ENCODE measurements around the gene UROS. TPM values are rescaled to one million over a fixed set of nuclear protein-coding genes. Genes with fewer than 3 reads are reported as not detected.

UROS gene
- polyA plus RNA-seq, 4 donors: 32.5 to 51.9 (median 38.5) TPM

- no peak for FAIRE-seq
- 87 to 92% (median 92%) methylated on average over 14 of the region's 14 CpGs for WGBS, 3 donors
- peaks cover 8 to 55% (median 9%) of the 10 kb centered on the region in 3 donors for H3K36me3 ChIP-seq (ENCODE audit: control insufficient read depth in 3 of 3, insufficient read depth in 2 of 3, low read depth in 1 of 3, low read length in 3 of 3)
- DNase-seq: no peak
- no peaks in the 10 kb centered on the region for H3K9me3 ChIP-seq (ENCODE audit: control insufficient read depth in 2 of 2, insufficient read depth in 1 of 2, low read depth in 1 of 2, low read length in 1 of 2)
- H3K27ac ChIP-seq (ENCODE audit: low read depth in 1 of 3, low read length in 2 of 3): no peak overlapping the region
- no peak overlapping the region for H3K4me3 ChIP-seq (ENCODE audit: low read depth in 1 of 3, low read length in 3 of 3)
- H3K27me3 ChIP-seq (ENCODE audit: control insufficient read depth in 3 of 3, insufficient read depth in 3 of 3, low read length in 3 of 3): no peaks in the 10 kb centered on the region
- H3K4me1 ChIP-seq (ENCODE audit: control insufficient read depth in 3 of 3, insufficient read depth in 2 of 3, low read depth in 1 of 3, low read length in 2 of 3): no peaks in the 10 kb centered on the region
These were observed 30.4 kb downstream of the UROS start for GRCh38 chr10:125792342-125793300.

- no peak overlapping the region for H3K4me3 ChIP-seq (ENCODE audit: low read depth in 1 of 3, low read length in 3 of 3)
- DNase-seq (peak in 1 of 2 donors; percentile 4), FAIRE-seq (no peak)
- H3K4me1 ChIP-seq (ENCODE audit: control insufficient read depth in 3 of 3, insufficient read depth in 2 of 3, low read depth in 1 of 3, low read length in 2 of 3): no peaks in the 10 kb centered on the region
- H3K27ac ChIP-seq (ENCODE audit: low read depth in 1 of 3, low read length in 2 of 3): no peak overlapping the region
- WGBS, 3 donors: 86 to 93% (median 87%) methylated on average over 17 of the region's 17 CpGs
- H3K27me3 ChIP-seq (ENCODE audit: control insufficient read depth in 3 of 3, insufficient read depth in 3 of 3, low read length in 3 of 3): no peaks in the 10 kb centered on the region
- peaks cover 5 to 37% (median 6%) of the 10 kb centered on the region in 3 donors for H3K36me3 ChIP-seq (ENCODE audit: control insufficient read depth in 3 of 3, insufficient read depth in 2 of 3, low read depth in 1 of 3, low read length in 3 of 3)
- H3K9me3 ChIP-seq (ENCODE audit: control insufficient read depth in 2 of 2, insufficient read depth in 1 of 2, low read depth in 1 of 2, low read length in 1 of 2): no peaks in the 10 kb centered on the region
These were observed 34.7 kb downstream of the UROS start for GRCh38 chr10:125788156-125789034.

- 69 to 79% (median 75%) methylated on average over 9 of the region's 9 CpGs for WGBS, 3 donors
- DNase-seq (no peak), FAIRE-seq (no peak)
- Histone ChIP-seq H3K9me3 (ENCODE audit: control insufficient read depth in 2 of 2, insufficient read depth in 1 of 2, low read depth in 1 of 2, low read length in 1 of 2) (no peaks in the 10 kb centered on the region), H3K27ac (ENCODE audit: low read depth in 1 of 3, low read length in 2 of 3) (no peak overlapping the region), H3K4me3 (ENCODE audit: low read depth in 1 of 3, low read length in 3 of 3) (no peak overlapping the region), H3K4me1 (ENCODE audit: control insufficient read depth in 3 of 3, insufficient read depth in 2 of 3, low read depth in 1 of 3, low read length in 2 of 3) (no peaks in the 10 kb centered on the region), H3K27me3 (ENCODE audit: control insufficient read depth in 3 of 3, insufficient read depth in 3 of 3, low read length in 3 of 3) (no peaks in the 10 kb centered on the region), H3K36me3 (ENCODE audit: control insufficient read depth in 3 of 3, insufficient read depth in 2 of 3, low read depth in 1 of 3, low read length in 3 of 3) (peaks cover 0 to 22% (median 5%) of the 10 kb centered on the region in 3 donors)
These were observed 37.3 kb downstream of the UROS start for GRCh38 chr10:125785791-125786190.

- Histone ChIP-seq H3K27ac (ENCODE audit: low read depth in 1 of 3, low read length in 2 of 3) (no peak overlapping the region), H3K27me3 (ENCODE audit: control insufficient read depth in 3 of 3, insufficient read depth in 3 of 3, low read length in 3 of 3) (no peaks in the 10 kb centered on the region), H3K36me3 (ENCODE audit: control insufficient read depth in 3 of 3, insufficient read depth in 2 of 3, low read depth in 1 of 3, low read length in 3 of 3) (peaks cover 0 to 12% (median 5%) of the 10 kb centered on the region in 3 donors), H3K4me3 (ENCODE audit: low read depth in 1 of 3, low read length in 3 of 3) (no peak overlapping the region), H3K4me1 (ENCODE audit: control insufficient read depth in 3 of 3, insufficient read depth in 2 of 3, low read depth in 1 of 3, low read length in 2 of 3) (no peaks in the 10 kb centered on the region), H3K9me3 (ENCODE audit: control insufficient read depth in 2 of 2, insufficient read depth in 1 of 2, low read depth in 1 of 2, low read length in 1 of 2) (peaks cover 0 to 9% of the 10 kb centered on the region in 2 donors)
- DNase-seq (no peak), FAIRE-seq (no peak)
- 73 to 90% (median 86%) methylated on average over 6 of the region's 6 CpGs for WGBS, 3 donors
These were observed 39.1 kb downstream of the UROS start for GRCh38 chr10:125783957-125784356.

DNA sequence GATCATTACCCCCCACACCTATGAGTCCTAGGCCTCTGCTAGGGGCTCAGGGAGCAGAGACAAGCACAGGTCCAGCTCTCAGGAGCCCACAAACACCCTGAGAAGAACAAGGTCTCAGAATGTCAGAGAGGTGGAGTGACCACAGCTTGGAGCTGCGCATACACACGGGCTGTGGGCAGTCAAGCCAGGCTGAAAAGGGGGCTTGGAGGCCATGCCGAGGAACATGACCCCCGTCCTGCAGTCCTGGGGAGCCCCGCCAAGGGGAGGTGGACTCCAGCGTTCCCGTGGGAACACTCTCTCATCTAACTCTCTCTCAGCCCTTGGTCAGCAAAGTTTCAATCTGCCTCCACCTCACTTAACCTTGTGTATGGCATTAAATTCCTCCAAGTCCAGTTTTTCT lies 39.6 kb downstream of the UROS start:
- H3K4me1 ChIP-seq (ENCODE audit: control insufficient read depth in 3 of 3, insufficient read depth in 2 of 3, low read depth in 1 of 3, low read length in 2 of 3): no peaks in the 10 kb centered on the region
- 91 to 94% (median 91%) methylated on average over 7 of the region's 7 CpGs for WGBS, 3 donors
- DNase-seq (no peak), FAIRE-seq (no peak)
- peaks cover 0 to 9% of the 10 kb centered on the region in 2 donors for H3K9me3 ChIP-seq (ENCODE audit: control insufficient read depth in 2 of 2, insufficient read depth in 1 of 2, low read depth in 1 of 2, low read length in 1 of 2)
- no peak overlapping the region for H3K27ac ChIP-seq (ENCODE audit: low read depth in 1 of 3, low read length in 2 of 3)
- H3K27me3 ChIP-seq (ENCODE audit: control insufficient read depth in 3 of 3, insufficient read depth in 3 of 3, low read length in 3 of 3): no peaks in the 10 kb centered on the region
- peaks cover 0 to 6% (median 5%) of the 10 kb centered on the region in 3 donors for H3K36me3 ChIP-seq (ENCODE audit: control insufficient read depth in 3 of 3, insufficient read depth in 2 of 3, low read depth in 1 of 3, low read length in 3 of 3)
- no peak overlapping the region for H3K4me3 ChIP-seq (ENCODE audit: low read depth in 1 of 3, low read length in 3 of 3)

DNA sequence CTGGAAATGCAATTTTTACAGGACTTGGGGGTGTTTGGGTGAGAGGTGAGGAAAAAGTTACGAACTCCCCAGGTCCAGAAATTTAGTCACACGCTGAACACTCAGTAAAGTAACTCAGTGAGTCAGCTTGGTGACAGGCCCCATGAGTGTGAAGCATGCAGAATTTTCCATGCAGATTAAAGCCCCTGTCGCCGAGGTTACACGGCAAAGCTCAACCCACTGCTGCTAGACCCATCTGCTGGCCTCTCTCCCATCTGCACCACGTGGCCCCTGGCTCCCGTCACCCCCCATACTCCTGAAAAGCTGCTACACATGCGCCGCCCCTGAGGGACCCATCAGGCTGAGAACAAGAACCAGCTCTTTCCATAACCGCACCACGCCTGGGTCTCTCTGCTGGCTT lies 40.4 kb downstream of the UROS start:
- Histone ChIP-seq H3K4me1 (ENCODE audit: control insufficient read depth in 3 of 3, insufficient read depth in 2 of 3, low read depth in 1 of 3, low read length in 2 of 3) (no peaks in the 10 kb centered on the region), H3K27ac (ENCODE audit: low read depth in 1 of 3, low read length in 2 of 3) (no peak overlapping the region), H3K36me3 (ENCODE audit: control insufficient read depth in 3 of 3, insufficient read depth in 2 of 3, low read depth in 1 of 3, low read length in 3 of 3) (peaks cover 0 to 6% (median 5%) of the 10 kb centered on the region in 3 donors), H3K27me3 (ENCODE audit: control insufficient read depth in 3 of 3, insufficient read depth in 3 of 3, low read length in 3 of 3) (no peaks in the 10 kb centered on the region), H3K9me3 (ENCODE audit: control insufficient read depth in 2 of 2, insufficient read depth in 1 of 2, low read depth in 1 of 2, low read length in 1 of 2) (peaks cover 0 to 9% of the 10 kb centered on the region in 2 donors), H3K4me3 (ENCODE audit: low read depth in 1 of 3, low read length in 3 of 3) (no peak overlapping the region)
- 89 to 90% (median 89%) methylated on average over 11 of the region's 11 CpGs for WGBS, 3 donors
- FAIRE-seq: no peak
- DNase-seq: no peak

DNA sequence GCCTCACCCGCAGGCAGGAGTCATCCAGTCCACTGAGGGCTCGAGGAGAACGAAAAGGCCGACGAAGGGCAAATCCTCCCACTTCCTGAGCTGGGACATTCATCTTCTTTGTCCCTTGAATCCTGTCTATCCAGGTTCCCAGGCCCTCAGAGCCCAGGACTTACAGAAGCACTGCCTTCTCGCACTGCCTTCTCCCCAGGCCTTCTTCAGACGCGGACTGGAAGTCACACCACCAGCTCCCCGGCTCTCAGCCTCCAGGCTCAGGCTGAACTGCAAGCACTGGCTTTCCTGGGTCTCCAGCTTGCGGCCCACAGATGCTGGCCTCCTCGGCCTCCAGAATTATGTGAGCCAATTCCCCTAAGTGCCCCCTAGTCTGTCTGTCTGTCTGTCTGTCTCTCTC lies 41.0 kb downstream of the UROS start:
- no peak for FAIRE-seq

GRCh38 chr10:125781374-125781773 lies 41.7 kb downstream of the UROS start:
- FAIRE-seq (no peak), DNase-seq (no peak)
- Histone ChIP-seq H3K4me3 (ENCODE audit: low read depth in 1 of 3, low read length in 3 of 3) (no peak overlapping the region), H3K27me3 (ENCODE audit: control insufficient read depth in 3 of 3, insufficient read depth in 3 of 3, low read length in 3 of 3) (no peaks in the 10 kb centered on the region), H3K27ac (ENCODE audit: low read depth in 1 of 3, low read length in 2 of 3) (no peak overlapping the region), H3K36me3 (ENCODE audit: control insufficient read depth in 3 of 3, insufficient read depth in 2 of 3, low read depth in 1 of 3, low read length in 3 of 3) (peaks cover 0 to under 1% (median 0%) of the 10 kb centered on the region in 3 donors), H3K4me1 (ENCODE audit: control insufficient read depth in 3 of 3, insufficient read depth in 2 of 3, low read depth in 1 of 3, low read length in 2 of 3) (no peaks in the 10 kb centered on the region), H3K9me3 (ENCODE audit: control insufficient read depth in 2 of 2, insufficient read depth in 1 of 2, low read depth in 1 of 2, low read length in 1 of 2) (peaks cover 0 to 9% of the 10 kb centered on the region in 2 donors)
- WGBS, 3 donors: 91 to 96% (median 92%) methylated on average over 8 of the region's 8 CpGs

More for the DNA sequence above, 41.0 kb downstream of the UROS start:
- Histone ChIP-seq H3K9me3 (ENCODE audit: control insufficient read depth in 2 of 2, insufficient read depth in 1 of 2, low read depth in 1 of 2, low read length in 1 of 2) (peaks cover 0 to 9% of the 10 kb centered on the region in 2 donors), H3K4me3 (ENCODE audit: low read depth in 1 of 3, low read length in 3 of 3) (no peak overlapping the region), H3K36me3 (ENCODE audit: control insufficient read depth in 3 of 3, insufficient read depth in 2 of 3, low read depth in 1 of 3, low read length in 3 of 3) (peaks cover 0 to 3% (median 2%) of the 10 kb centered on the region in 3 donors), H3K27ac (ENCODE audit: low read depth in 1 of 3, low read length in 2 of 3) (no peak overlapping the region), H3K4me1 (ENCODE audit: control insufficient read depth in 3 of 3, insufficient read depth in 2 of 3, low read depth in 1 of 3, low read length in 2 of 3) (no peaks in the 10 kb centered on the region), H3K27me3 (ENCODE audit: control insufficient read depth in 3 of 3, insufficient read depth in 3 of 3, low read length in 3 of 3) (no peaks in the 10 kb centered on the region)
- DNase-seq: no peak
- WGBS, 3 donors: 86 to 94% (median 91%) methylated on average over 11 of the region's 11 CpGs

All from small intestine (tissue), 7 donors.